NCI-H128 (cell line): ENCODE results near the gene SEZ6L.

ENCODE experiments used
- DNase-seq: peaks from one replicate; lab custom pipeline; 2025; ENCODE audit not compliant: unreplicated experiment; lab: John Stamatoyannopoulos, UW

Gene SEZ6L

GRCh38 chr22:26239581-26239980, 70.3 kb downstream of the SEZ6L start:
- no peak for DNase-seq

DNA sequence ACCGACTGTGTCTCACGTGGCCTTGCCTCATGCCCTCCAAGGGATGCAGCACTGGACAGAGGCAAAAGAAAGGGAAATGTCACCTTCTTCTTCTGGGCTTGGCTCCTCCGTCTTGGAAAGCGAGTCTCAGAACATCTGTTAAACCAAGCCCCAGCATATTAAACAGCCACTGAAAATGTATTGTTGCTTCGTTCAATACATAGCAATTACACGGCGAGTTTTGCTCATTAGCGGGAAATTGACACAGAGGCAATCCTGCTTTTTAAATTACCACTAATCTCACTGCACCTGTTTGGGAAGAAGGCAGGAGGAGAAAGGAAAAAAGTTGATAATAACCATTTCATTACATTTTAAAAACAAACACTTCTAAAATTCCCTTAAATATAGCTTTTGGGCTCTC, 72.1 kb downstream of the SEZ6L start:
- DNase-seq = no peak

- DNase-seq = no peak
These were observed 75.7 kb downstream of the SEZ6L start for GRCh38 chr22:26245001-26245400.

DNA sequence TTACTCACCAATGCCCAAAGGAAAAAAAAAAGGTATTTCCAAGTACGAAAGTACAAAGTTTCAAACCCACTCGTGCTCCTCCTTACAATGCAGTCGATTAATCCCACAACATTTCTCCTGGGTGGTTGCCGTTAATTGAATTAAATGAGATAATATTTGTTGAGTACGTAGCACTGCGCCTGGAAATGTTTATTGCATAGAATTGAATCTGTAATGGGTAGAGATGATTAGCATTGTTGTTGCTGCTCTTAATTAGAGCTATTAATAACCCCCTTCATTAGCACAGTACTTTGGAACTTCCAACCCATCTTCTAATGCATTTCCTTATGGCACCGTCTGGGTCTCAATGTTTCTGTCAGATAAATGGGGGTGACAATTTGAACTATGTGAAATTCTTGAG, 77.3 kb downstream of the SEZ6L start:
- no peak for DNase-seq

DNA sequence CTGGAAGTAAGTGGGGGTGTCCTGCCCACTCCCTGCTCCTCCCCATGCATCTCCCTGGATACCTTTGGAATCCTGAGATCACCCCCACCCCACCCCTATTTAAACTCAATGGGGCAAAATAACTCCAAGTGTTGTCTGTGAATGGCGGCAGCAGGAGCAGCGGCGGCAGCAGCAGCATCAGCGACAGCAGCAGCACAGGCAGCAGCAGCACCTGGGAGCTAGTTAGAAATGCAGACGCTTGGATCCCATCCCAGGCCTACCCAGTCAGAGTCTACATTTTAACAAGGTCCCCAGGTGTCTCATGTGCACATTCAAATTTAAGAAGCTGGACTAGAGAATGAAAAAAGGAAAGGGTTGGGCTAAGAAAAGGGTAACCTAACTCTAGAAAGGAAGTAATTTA, 82.6 kb downstream of the SEZ6L start:
- no peak for DNase-seq

DNA sequence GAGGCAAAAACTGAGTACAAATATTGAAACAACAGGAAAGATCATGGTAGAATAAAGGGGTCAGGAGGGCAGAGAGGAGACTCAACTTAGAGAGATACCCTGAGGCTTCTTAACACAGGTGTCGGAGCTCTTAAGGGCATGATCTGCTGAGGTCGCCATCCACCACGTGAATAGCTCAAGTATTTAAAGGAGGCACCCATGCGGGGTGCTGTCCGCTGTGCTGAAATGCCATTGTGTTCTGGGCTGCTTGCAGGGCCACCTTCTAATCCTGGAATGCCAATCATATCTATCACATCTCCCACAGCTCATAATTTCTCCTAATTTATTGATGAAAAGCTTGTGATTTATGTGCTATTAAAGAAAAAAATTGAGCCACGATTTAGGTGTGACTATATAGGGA, 90.2 kb downstream of the SEZ6L start:
- DNase-seq = no peak

GRCh38 chr22:26264162-26264561, 94.9 kb downstream of the SEZ6L start:
- DNase-seq = no peak

- no peak for DNase-seq
These were observed 96.0 kb downstream of the SEZ6L start for GRCh38 chr22:26265281-26265680.

DNA sequence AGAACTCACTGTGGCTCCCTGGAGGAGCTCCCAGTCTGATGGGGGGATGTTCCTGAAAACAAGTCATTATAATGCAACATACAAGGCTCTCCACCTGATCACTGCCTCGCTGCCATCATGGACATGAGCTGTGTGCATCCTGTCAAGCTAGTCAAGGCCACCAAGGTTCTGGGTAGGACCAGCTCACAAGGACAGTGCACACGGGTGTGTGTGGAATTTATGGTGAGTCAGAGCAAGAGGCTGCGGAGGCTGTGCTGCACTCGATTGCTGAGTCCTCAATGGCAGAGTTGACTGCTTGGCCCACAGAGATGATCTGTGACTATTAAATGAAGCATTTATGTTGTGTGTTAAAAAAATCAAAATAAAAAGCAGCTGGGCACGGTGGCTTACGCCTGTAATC, 96.6 kb downstream of the SEZ6L start:
- DNase-seq = no peak

DNA sequence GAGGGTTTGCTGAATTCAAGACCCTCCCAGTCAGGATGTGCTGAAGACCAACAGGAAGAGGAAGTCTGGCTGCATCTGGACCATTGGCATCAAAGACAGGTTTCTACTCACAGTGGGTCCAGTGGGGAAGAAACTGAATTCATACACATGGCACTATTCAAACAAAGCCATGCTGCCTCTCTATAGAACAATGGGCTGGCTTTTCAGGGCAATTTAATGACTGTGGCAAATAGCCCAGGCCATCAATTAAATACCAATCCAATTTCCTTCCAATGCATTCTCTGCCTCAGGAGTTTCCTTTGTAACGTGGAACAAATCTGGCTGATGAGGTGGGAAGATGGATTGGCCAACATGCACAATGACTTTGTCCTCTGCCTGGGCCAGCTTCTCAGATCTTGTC, 98.6 kb downstream of the SEZ6L start:
- DNase-seq = no peak

DNA sequence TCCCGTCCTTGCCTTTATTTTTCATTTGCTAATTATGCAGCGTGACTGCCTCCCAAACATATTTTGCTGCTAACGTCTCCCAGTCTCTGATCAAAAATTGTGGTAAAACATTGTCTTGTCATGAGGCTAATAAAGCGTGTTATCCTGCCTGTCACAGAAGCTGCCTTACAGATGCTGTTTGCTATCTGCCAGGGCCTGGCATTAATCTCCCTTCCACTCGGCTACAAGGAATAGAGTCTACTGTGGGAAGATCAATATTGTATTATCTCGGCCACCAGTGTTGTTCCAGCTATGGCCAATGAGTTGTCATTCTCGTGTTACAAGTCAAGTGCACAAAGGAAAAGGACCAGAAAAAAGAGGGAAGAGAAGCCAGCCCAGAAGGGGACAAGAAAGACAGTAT, 100.3 kb downstream of the SEZ6L start:
- no peak for DNase-seq

- DNase-seq = no peak
These were observed 102.2 kb downstream of the SEZ6L start for GRCh38 chr22:26271427-26271826.

DNA sequence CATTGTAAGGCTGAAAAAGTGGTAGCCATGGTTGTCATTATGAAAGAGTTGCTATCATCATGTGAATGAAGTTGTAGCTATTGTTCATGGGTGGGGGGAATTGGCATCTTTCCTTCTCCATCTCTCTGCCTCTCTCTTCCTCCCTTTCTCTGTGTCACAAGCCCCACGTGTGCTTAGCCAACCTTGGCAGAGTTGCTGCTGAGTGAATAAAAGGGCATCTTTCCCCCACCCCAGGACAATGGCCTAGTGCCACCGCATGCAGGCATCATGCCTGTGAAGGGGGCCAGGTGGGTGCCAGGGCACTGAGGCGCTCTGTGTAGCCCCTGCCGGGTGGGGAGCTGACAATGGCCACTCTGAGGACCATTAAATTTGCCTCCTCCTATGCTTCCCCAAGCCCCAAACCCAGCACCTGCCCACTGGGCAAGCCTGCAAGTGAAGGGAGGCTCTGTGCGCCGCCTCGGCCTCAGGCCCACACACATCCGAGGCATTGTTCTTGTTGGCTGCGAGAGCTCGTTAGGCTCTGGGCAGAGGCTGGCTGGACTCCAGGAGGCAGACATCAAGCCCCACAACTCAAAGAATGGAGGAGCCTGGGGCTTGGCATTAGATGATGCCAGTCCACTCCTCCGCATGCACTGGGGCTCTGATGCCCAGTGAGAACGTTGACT, 103.9 kb downstream of the SEZ6L start:
- DNase-seq = no peak

DNA sequence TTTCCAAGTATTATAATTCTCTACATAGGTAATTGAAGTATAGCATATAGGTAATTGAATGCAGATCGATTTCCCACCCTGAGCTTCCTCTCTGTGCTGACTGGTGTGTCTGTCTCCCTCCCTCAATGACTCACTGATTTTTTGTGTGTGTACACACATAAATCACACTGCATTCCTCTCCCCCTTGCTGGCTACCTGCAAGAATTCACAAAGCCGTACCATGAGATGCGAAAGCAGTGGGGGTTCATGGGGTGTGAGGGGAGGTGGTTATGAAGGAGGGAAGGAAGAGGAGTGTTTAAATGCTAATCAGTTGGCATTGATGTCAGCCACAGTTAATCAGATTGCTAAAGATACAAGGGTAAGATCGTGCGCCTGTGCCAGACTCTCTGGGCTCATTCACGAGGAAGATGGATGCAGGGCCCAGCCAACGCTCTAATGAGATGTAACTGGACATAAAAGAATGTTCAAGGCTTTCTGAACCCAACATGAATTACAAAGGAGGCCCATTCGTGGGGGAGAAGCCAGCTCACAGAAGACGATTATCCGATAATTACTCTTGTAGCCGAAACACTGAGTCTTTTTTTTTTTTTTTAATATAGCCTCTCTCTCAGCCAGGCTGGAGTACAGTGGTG, 107.4 kb downstream of the SEZ6L start:
- no peak for DNase-seq

GRCh38 chr22:26281941-26282340, 112.7 kb downstream of the SEZ6L start:
- DNase-seq = no peak

DNA sequence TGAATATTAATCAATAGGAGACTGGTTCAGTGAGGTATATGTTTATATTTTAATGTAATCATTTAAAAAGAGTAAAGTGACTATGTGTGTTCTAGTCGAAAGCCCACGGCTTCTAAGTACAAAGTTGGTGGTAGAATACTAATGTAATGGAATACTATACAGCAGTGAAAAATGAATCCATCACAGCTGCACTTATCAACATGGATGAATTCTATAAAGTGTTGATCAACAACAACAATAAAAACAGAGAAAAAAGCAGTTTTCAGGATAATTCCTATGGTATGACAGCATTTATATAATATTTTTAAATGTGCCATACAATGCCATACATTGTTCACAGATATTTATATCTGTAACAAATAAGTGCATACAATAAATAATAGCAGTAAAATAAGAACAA, 114.1 kb downstream of the SEZ6L start:
- no peak for DNase-seq

DNA sequence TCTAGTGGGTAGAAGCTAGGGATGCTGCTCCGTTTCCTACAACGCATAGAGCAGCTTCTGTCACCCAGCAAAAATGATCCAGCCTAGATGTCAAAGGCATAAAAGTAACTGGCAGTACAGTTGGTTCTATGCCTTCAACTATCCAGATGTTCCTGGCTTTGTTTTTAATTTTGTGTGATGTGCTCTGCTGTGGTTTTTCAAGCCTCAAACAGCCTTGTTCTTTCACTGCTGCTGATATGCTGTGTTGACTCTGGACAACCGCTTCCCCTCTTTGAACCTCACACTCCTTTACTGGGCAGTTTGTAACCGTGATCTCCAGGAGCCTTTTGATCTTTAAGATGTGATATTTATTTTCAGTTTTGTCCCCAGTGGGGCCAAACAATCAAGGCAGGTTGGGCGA, 116.4 kb downstream of the SEZ6L start:
- no peak for DNase-seq

DNA sequence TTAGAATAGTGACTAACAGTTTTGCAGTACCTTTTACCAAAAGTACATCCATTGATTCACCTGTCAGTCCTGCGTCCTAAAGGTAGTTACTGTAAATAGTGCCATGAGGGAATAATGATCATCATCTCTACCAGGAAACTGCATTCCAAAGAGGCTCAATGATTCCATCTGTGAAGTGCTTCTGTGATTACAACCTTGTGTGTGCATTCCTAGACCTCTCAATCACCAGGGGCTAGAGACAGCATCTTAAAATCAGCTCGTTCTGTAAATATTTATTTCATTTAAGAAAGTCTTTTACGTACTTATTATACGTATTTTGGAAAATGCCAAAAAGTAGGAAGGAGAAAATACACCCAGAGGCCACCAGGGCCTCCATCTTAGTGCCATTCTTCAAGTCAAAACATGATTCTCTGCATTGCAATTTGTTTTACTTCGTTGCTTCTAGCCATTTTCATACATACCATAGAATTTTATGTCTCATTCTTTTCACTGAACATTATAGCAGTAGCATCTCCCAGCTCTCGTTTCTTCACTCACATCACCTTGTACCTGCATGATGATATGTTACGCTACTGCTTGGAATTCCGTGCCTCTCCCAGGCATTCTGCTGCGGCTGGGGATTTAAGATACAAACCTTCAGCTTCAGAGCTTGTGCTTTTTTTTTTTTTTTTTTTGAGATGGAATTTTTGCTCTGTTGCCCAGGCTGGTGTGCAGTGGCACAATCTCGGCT, 117.0 kb downstream of the SEZ6L start:
- DNase-seq = no peak

- DNase-seq = no peak
These were observed 118.3 kb downstream of the SEZ6L start for GRCh38 chr22:26287382-26288225.

DNA sequence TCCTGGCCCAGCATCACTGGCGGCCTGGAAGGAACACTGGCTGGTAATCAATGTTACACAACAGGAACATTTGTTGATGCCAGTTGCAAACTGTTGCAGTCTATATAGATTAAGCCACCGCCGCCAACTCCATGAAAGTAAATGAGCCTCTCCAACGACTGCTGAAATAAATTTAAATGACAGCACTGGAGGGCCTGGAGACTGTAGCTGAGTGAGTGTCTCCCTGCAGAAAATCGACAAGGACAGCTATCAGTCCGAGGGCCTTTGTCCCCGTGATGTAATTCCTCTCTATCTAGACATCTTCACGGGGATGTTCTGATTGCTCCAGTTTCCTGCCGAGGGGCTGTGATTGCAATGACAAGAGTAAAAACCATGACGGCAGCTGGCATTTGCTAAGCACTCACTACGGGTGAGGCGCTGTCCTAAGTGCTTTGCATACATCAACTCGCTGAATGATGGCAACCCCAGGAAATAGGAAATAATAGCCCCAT, 120.4 kb downstream of the SEZ6L start:
- DNase-seq = no peak

DNA sequence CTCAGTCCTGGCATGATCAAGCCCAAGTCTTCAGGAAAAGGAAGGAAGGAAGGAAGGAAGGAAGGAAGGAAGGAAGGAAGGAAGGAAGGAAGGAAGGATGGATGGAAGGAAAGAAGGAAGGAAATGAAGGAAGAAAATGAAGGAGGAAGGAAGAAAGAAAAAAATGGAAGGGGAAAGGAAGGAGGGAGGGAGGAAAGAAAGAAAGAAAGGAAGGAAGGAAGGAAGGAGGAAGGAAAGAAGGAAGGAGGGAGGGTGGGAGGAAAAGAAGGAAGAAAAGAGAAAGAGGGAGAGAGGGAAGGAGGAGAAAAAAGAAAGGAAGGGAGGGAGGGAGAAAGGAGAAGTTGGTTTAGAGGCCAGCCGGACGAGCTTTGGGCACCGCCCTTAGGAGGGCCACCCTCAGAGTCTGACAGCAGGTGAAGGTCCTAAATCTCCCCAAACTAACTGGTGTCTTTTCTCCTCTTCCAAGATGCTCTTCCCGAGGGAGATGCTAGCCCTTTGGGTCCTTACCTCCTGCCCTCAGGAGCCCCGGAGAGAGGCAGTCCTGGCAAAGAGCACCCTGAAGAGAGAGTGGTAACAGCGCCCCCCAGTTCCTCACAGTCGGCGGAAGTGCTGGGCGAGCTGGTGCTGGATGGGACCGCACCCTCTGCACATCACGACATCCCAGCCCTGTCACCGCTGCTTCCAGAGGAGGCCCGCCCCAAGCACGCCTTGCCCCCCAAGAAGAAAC, 122.8 kb downstream of the SEZ6L start:
- DNase-seq = no peak
